Skin epidermis (tissue), 12 donors: Measurements from ENCODE around the gene CRYL1.
A peak's percentile ranks its signal among the peaks of the same experiment; 100 is the strongest.

Experiments used
- H3K27ac ChIP-seq, 21 experiments: fragments of 200-600 bp; sonication (generic) in 11 of 21; one replicate each; pipeline ENCODE4 v1.5.0; 2020; ENCODE audit warnings: mild to moderate bottlenecking in 3 of 21, inconsistent platforms in 2 of 21, moderate library complexity in 2 of 21
- H3K4me3 ChIP-seq, 7 experiments: fragments of 200-600 bp; sonication (generic) in 2 of 7; one replicate each; pipeline ENCODE4 v1.5.0; 2020; ENCODE audit warnings: inconsistent platforms in 2 of 7, mild to moderate bottlenecking in 2 of 7, moderate library complexity in 1 of 7

Gene CRYL1

GRCh38 chr13:20498129-20498528 lies 27.5 kb downstream of the CRYL1 start:
- no peak overlapping the region for H3K27ac ChIP-seq
- no peak overlapping the region for H3K4me3 ChIP-seq

DNA sequence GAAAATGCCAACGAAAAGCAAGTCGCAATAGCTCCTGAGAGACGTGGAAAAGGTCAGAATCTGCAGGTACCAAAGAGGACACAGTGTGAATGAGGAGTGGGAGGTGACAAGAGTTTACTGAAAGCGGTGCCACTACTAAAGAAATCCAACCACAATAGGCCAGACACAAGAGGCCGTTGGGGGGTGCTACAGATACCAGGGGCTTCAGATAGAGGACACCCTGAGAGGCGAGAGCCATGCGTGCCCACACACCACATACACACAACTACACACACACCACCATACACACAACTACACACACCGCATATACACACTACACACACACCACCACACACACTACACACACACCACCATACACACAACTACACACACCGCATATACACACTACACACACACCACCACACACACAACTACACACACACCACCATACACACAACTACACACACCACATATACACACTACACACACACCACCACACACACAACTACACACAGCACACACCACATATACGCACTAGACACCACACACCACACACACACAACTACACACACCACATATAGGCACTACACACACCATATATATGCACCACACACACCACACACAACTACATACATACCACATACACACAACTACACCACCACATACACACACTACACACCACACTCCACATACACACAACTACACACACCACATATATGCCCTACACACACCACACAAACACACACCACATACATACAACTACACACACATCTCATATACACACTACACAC lies 28.5 kb downstream of the CRYL1 start:
- Histone ChIP-seq H3K27ac (no peak overlapping the region), H3K4me3 (no peak overlapping the region)

DNA sequence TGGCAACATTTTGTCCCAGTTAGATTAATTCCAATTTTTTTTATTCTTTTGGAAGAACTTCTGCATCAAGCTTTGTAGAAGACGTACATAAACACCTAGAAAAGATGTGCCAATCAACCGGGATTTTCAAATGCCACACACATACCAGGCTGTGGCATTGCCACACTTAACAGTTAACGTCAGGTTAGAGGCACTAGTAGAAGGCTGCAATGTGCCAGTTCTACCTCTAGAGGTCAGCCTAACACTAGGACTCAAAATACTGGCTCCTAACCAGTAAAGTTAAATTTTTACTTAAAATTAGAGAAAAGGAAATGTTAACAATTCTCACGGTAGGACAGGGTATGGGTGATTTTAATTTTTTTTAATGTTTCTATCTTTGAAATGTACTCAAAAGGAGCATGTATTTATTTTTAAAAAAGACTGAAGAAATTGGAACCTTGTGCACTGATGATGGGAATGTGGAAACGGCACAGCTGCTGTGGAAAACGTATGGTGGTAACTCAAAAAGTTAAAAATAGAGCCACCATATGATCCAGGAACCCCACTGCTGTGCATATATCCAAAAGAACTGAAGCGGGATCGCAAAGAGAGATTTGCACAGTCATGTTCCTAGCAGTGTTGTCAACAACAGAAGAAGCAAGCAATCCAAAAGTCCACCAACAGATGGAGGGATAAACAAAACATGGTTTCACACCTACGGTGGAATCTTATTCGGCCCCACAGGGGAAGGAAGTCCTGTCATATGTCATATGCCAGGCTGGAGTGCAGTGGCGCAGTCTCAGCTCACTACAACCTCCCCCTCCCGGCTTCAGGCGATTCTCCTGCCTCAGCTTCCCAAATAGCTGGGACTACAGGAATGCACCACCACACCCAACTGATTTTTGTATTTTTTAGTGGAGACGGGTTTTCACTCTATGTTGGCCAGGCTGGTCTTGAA lies 30.3 kb downstream of the CRYL1 start:
- Histone ChIP-seq H3K27ac (peak overlapping the region in 1 of 21 experiments; percentile 50), H3K4me3 (peak overlapping the region in 1 of 7 experiments; percentile 7)

- Histone ChIP-seq H3K4me3 (no peak overlapping the region), H3K27ac (peak overlapping the region in 1 of 21 experiments; percentile 24)
Observed at GRCh38 chr13:20494656-20495055, 31.0 kb downstream of the CRYL1 start.

DNA sequence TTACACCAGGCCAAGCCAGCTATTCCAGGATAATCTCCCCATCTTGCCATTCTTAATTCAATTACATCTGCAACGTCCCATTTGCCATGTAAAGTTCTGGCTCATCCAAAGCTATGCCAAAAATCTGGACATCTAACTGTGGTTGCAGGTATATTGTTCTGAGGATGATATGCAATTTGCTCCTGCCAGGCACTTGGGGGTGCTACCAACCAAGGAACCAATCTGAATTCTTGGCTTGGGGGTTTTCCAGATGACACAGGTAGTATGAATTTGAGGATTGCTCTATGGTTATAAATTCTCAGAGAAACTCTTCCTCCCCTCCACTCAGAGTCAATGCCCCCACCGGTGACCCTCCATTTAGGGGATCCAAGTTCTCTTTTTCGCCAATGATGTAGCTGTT lies 33.0 kb downstream of the CRYL1 start:
- Histone ChIP-seq H3K27ac (no peak overlapping the region), H3K4me3 (no peak overlapping the region)

DNA sequence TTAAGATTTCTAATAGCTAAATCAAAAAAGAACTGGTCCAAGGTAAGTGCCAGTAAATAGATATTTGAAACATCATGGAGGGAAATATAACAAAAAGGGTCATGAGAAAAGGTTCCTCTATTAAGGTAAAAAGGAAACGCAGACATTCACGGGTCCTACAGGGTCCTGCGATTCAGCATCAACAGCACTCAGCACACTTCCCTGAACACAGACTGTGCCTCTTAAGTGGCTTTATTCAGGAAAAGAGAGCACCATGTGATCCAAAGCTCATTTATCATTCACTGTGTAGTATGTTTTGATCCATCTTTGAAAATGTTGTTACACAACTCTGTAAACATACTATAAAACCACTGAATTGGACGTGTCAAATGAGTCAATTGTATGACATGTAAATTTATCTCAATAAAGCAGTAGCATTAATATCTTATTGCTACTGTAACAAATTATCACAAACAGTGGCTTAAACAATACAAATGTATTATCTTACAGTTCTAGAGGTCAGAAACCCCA lies 33.7 kb downstream of the CRYL1 start:
- H3K27ac ChIP-seq, result no peak overlapping the region
- H3K4me3 ChIP-seq, result no peak overlapping the region

- H3K4me3 ChIP-seq, result no peak overlapping the region
- H3K27ac ChIP-seq, result no peak overlapping the region
Observed at GRCh38 chr13:20489185-20489820, 36.4 kb downstream of the CRYL1 start.

DNA sequence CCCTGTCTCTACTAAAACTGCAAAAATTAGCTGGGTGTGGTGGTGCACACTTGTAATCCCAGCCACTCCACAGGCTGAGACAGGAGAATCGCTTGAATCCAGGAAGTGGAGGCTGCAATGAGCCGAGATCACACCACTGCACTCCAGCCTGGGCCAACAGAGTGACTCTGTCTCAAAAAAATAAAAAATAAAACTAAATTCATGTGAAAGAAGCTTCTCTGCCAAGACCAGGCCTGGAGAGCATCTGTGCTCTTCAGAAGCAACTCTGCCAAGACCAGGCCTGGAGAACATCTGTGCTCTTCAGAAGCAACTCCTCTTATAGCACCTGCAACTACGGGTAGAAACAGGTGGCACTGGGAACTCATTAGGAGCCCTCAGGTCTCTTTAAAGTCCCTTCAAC lies 37.7 kb downstream of the CRYL1 start:
- Histone ChIP-seq H3K27ac (peak overlapping the region in 10 of 21 experiments; percentile 22 to 56 (median 37)), H3K4me3 (no peak overlapping the region)

DNA sequence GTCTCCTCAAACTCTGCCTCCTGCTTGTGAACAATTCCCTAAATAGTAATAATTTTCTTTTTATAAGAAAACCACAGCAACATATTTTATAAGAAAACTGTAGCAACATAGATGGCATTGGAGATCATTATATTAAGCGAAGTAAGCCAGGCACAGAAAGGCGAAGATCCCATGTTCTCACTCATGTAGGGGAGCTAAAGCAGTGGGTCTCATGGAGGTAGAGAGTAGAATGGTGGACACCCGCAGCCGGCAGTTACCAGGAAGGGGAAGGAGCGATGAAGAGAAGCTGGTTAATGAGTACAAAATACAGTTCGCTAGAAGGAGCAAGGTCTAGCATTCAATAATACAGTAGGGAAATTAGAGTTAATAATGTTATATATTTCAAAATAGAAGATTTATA lies 42.9 kb downstream of the CRYL1 start:
- H3K27ac ChIP-seq, result peak overlapping the region in 8 of 21 experiments; percentile 0 to 59 (median 36)
- H3K4me3 ChIP-seq, result no peak overlapping the region

DNA sequence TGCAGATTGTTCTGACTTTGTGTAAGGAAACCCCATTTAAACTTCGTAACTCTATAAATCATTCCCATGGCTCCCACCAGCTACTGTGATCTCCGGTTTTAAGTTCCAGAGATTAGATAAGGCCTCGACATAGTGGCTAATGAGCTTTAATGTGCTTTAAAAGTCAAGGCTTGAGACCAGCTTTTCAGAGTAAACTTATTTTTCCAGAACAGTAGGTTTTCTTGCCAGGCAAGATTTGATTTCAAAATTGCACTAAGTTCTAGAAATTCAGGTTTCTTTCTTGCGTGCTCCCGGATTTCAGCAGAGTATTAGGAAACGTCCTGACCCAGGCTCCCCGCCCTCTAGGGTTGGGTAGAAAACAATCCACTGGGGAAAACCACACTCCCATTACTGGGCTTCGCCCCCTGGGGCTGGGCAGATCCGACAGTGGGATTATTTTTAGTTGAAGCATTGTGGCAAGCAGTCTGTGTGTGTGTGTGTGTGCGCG lies 43.3 kb downstream of the CRYL1 start:
- peak overlapping the region in 11 of 21 experiments; percentile 1 to 59 (median 29) for H3K27ac ChIP-seq
- H3K4me3 ChIP-seq, result no peak overlapping the region

DNA sequence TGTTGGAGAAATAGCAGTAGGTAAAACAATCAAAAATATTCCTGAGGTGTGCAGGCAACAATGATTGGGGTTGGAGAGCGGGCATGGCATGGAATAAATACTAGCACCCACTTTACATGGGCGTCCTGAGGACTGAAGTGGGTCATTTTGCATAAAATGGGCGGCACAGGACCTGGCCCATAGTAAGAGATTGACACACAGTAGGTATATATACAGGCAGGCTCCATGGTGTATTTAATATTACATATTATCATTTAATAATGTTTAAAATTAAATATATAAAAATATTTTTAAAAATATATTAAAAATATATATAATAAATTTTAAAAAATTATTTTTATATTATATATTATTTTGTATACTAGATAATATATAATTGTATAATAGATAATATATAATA lies 48.3 kb downstream of the CRYL1 start:
- Histone ChIP-seq H3K4me3 (no peak overlapping the region), H3K27ac (no peak overlapping the region)

DNA sequence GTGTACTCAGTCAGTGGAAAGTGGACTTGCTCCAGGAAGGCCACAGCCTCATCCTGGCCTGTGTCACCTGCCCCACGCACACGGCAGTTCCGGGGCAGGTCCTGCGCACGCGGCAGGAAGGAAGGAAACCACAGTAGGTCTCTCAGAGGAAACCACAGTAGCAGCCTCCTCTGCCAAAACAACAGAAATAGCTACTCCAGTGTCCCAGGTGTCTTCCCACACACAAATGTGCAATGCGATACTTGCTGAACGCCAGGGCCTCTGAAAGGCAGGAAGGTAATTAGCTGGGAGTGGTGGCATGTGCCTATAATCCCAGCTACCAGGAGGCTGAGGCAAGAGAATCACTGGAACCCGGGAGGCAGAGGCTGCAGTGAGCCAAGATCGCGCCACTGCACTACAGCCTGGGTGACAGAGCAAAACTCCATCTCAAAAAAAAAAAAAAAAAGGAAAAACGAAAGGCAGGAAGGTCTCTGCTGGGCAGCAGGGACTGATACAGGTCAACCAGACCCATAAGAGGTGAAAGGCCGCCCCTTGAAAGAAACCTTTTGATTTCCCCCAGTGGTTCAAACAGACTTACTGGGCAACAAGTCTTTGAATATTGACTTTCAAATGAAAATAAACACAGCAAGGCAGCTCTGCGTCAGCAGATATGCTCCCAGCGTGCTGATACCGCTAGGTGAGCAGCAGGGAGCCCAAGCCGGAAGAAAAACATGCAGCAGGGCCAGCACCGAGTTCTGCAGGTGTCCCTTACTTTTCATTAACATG lies 49.5 kb downstream of the CRYL1 start:
- H3K4me3 ChIP-seq, result peak overlapping the region in 1 of 7 experiments; percentile 12
- H3K27ac ChIP-seq, result peak overlapping the region in 8 of 21 experiments; percentile 7 to 76 (median 34)

GRCh38 chr13:20474515-20474914 lies 51.1 kb downstream of the CRYL1 start:
- no peak overlapping the region for H3K4me3 ChIP-seq
- peak overlapping the region in 1 of 21 experiments; percentile 62 for H3K27ac ChIP-seq

- no peak overlapping the region for H3K27ac ChIP-seq
- H3K4me3 ChIP-seq, result no peak overlapping the region
Observed at GRCh38 chr13:20473888-20474287, 51.8 kb downstream of the CRYL1 start.

- Histone ChIP-seq H3K27ac (no peak overlapping the region), H3K4me3 (no peak overlapping the region)
Observed at GRCh38 chr13:20473139-20473538, 52.5 kb downstream of the CRYL1 start.

DNA sequence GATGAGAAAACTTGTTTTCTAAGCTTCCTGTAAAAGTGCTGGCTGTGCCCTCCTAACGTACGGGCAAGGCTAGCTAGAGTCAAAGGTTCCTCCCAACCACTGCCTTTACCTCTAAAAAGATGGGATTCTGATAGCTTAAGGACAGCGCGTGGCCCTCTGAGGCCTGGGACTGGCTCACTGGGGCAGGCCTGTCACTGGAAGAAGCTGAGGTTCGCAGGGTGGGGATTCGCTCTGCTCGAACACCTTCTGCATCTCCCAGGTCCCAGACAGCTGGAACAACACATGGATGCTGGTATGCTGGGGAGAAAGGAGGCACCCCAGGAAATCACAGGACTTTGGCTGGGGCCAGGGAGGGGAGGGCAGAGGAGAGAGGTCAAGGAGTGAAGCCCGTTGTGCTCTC lies 53.1 kb downstream of the CRYL1 start:
- Histone ChIP-seq H3K27ac (no peak overlapping the region), H3K4me3 (no peak overlapping the region)

- Histone ChIP-seq H3K4me3 (no peak overlapping the region), H3K27ac (no peak overlapping the region)
Observed at GRCh38 chr13:20470136-20470535, 55.5 kb downstream of the CRYL1 start.

- Histone ChIP-seq H3K27ac (peak overlapping the region in 4 of 21 experiments; percentile 29 to 62 (median 40)), H3K4me3 (no peak overlapping the region)
Observed at GRCh38 chr13:20466371-20466770, 59.3 kb downstream of the CRYL1 start.
